ENCODE results near the gene COX6A1. TPM values are rescaled to one million over a fixed set of nuclear protein-coding genes. Genes with fewer than 3 reads are reported as not detected.

The COX6A1 gene
- total and polyA plus RNA-seq, 2 donors (not counting 1 experiment from before 2014, with no cell fraction given), result 137 to 484 TPM

GRCh38 chr12:120403869-120404268 lies 34.0 kb upstream of the COX6A1 start:
- no peaks in the 10 kb centered on the region for H4K20me1 ChIP-seq (ENCODE audit: control insufficient read depth, insufficient read depth, low read length, poor library complexity, severe bottlenecking)
- Mint-ChIP-seq H3K27ac (no peak overlapping the region), H3K27me3 (peaks cover 31% of the 10 kb centered on the region), H3K9me3 (ENCODE audit: insufficient read depth) (no peaks in the 10 kb centered on the region), H3K4me1 (no peaks in the 10 kb centered on the region), H3K4me3 (no peak overlapping the region)
- CTCF ChIA-PET, result no interaction called here
- DNase-seq (no peak), ATAC-seq (ENCODE audit: low read depth) (no peak)
- TF ChIP-seq CTCF (IDR thresholded peaks at IDR 0.05) (no peak), EZH2 (IDR thresholded peaks at IDR 0.05; ENCODE audit: borderline replicate concordance, insufficient read depth, low read depth, low read length, poor library complexity, severe bottlenecking) (no peak)
- whole genome bisulfite sequencing (ENCODE audit: insufficient coverage), result 100% methylated on average over 2 of the region's 3 CpGs
- intact Hi-C loops (cut with micrococcal nuclease), result no loop called here
- peaks cover 0 to 4% (median 0%) of the 10 kb centered on the region in 3 donors for H3K9me3 ChIP-seq (ENCODE audit: control extremely low read depth in 1 of 3, control insufficient read depth in 2 of 3, insufficient read depth in 1 of 3, low read length in 2 of 3)
- no peak overlapping the region for H3K4me2 ChIP-seq (replicated peaks; ENCODE audit: low read depth, low read length, poor library complexity, severe bottlenecking)
- no peak overlapping the region for H2AFZ ChIP-seq (ENCODE audit: insufficient read depth, low read depth, low read length, poor library complexity, severe bottlenecking)
- no peaks in the 10 kb centered on the region for H3K4me1 ChIP-seq (ENCODE audit: control insufficient read depth in 2 of 2, insufficient read depth in 2 of 2, low read length in 2 of 2)
- H3K9ac ChIP-seq (ENCODE audit: low read length), result no peak overlapping the region
- no peak overlapping the region for H3K27ac ChIP-seq (ENCODE audit: low read length in 2 of 2)
- H3K4me3 ChIP-seq (ENCODE audit: control extremely low read depth in 1 of 5, extremely low read depth in 1 of 5, insufficient read depth in 1 of 5, low read depth in 2 of 5, low read length in 4 of 5), result no peak overlapping the region
- peaks cover 0 to 8% (median 0%) of the 10 kb centered on the region in 4 experiments for H3K27me3 ChIP-seq (replicated peaks in 1 of 4; ENCODE audit: control extremely low read depth in 1 of 4, control insufficient read depth in 3 of 4, insufficient read depth in 4 of 4, low read length in 3 of 4)
- POLR2A ChIA-PET, result no interaction called here
- no peaks in the 10 kb centered on the region for H3K79me2 ChIP-seq (ENCODE audit: control insufficient read depth, insufficient read depth, low read length)
- H3K36me3 ChIP-seq (replicated peaks in 1 of 2; ENCODE audit: control extremely low read depth in 1 of 2, control insufficient read depth in 1 of 2, extremely low read depth in 1 of 2, insufficient read depth in 2 of 2, low read length in 1 of 2), result no peaks in the 10 kb centered on the region

GRCh38 chr12:120404271-120404670 lies 33.6 kb upstream of the COX6A1 start:
- no peak overlapping the region for H2AFZ ChIP-seq (ENCODE audit: insufficient read depth, low read depth, low read length, poor library complexity, severe bottlenecking)
- no peak overlapping the region for H3K27ac Mint-ChIP-seq
- H3K9ac ChIP-seq (ENCODE audit: low read length), result no peak overlapping the region
- DNase-seq (no peak), ATAC-seq (ENCODE audit: low read depth) (no peak)
- no peak overlapping the region for H3K4me2 ChIP-seq (replicated peaks; ENCODE audit: low read depth, low read length, poor library complexity, severe bottlenecking)
- peaks cover 30% of the 10 kb centered on the region for H3K27me3 Mint-ChIP-seq
- no peak overlapping the region for H3K4me3 Mint-ChIP-seq
- no peaks in the 10 kb centered on the region for H3K79me2 ChIP-seq (ENCODE audit: control insufficient read depth, insufficient read depth, low read length)
- CTCF ChIA-PET, result no interaction called here
- POLR2A ChIA-PET, result no interaction called here
- peaks cover 0 to 4% (median 0%) of the 10 kb centered on the region in 3 donors for H3K9me3 ChIP-seq (ENCODE audit: control extremely low read depth in 1 of 3, control insufficient read depth in 2 of 3, insufficient read depth in 1 of 3, low read length in 2 of 3)
- no peaks in the 10 kb centered on the region for H3K4me1 Mint-ChIP-seq
- intact Hi-C loops (cut with micrococcal nuclease), result no loop called here
- no peaks in the 10 kb centered on the region for H3K9me3 Mint-ChIP-seq (ENCODE audit: insufficient read depth)
- H3K27ac ChIP-seq (ENCODE audit: low read length in 2 of 2), result no peak overlapping the region
- H4K20me1 ChIP-seq (ENCODE audit: control insufficient read depth, insufficient read depth, low read length, poor library complexity, severe bottlenecking), result no peaks in the 10 kb centered on the region
- TF ChIP-seq CTCF (IDR thresholded peaks at IDR 0.05) (no peak), EZH2 (IDR thresholded peaks at IDR 0.05; ENCODE audit: borderline replicate concordance, insufficient read depth, low read depth, low read length, poor library complexity, severe bottlenecking) (no peak)
- peaks cover 0 to 8% (median 0%) of the 10 kb centered on the region in 4 experiments for H3K27me3 ChIP-seq (replicated peaks in 1 of 4; ENCODE audit: control extremely low read depth in 1 of 4, control insufficient read depth in 3 of 4, insufficient read depth in 4 of 4, low read length in 3 of 4)
- no peak overlapping the region for H3K4me3 ChIP-seq (ENCODE audit: control extremely low read depth in 1 of 5, extremely low read depth in 1 of 5, insufficient read depth in 1 of 5, low read depth in 2 of 5, low read length in 4 of 5)
- H3K36me3 ChIP-seq (replicated peaks in 1 of 2; ENCODE audit: control extremely low read depth in 1 of 2, control insufficient read depth in 1 of 2, extremely low read depth in 1 of 2, insufficient read depth in 2 of 2, low read length in 1 of 2), result no peaks in the 10 kb centered on the region
- H3K4me1 ChIP-seq (ENCODE audit: control insufficient read depth in 2 of 2, insufficient read depth in 2 of 2, low read length in 2 of 2), result no peaks in the 10 kb centered on the region
- WGBS (ENCODE audit: insufficient coverage), result 40% methylated on average over 1 of the region's 1 CpG

Measured in B cell (primary cell).